GM18870 (cell line): ENCODE data around the gene OSBP2.

Source experiments
- ATAC-seq: cut with Tn5 transposase; IDR thresholded peaks from one replicate; pipeline ENCODE4 v1.9.1; 2021; ENCODE audit warnings: moderate library complexity; ENCODE audit not compliant: unreplicated experiment

OSBP2 gene

GRCh38 chr22:30876915-30877553 lies 182.4 kb downstream of the OSBP2 start:
- ATAC-seq = no peak

GRCh38 chr22:30877662-30878515 lies 183.2 kb downstream of the OSBP2 start:
- no peak for ATAC-seq

GRCh38 chr22:30878516-30879414 lies 184.1 kb downstream of the OSBP2 start:
- ATAC-seq = no peak

GRCh38 chr22:30879415-30879797 lies 184.7 kb downstream of the OSBP2 start:
- ATAC-seq = no peak

GRCh38 chr22:30880181-30880601 lies 185.5 kb downstream of the OSBP2 start:
- no peak for ATAC-seq

- ATAC-seq = no peak
These were observed 186.2 kb downstream of the OSBP2 start for GRCh38 chr22:30880847-30881246.

GRCh38 chr22:30881361-30882183 lies 186.9 kb downstream of the OSBP2 start:
- no peak for ATAC-seq

GRCh38 chr22:30882184-30882717 lies 187.6 kb downstream of the OSBP2 start:
- ATAC-seq = no peak

GRCh38 chr22:30882974-30883533 lies 188.4 kb downstream of the OSBP2 start:
- no peak for ATAC-seq

- ATAC-seq = no peak
These were observed 189.0 kb downstream of the OSBP2 start for GRCh38 chr22:30883586-30884145.

GRCh38 chr22:30884211-30885000 lies 189.7 kb downstream of the OSBP2 start:
- ATAC-seq = no peak

- ATAC-seq = no peak
These were observed 190.3 kb downstream of the OSBP2 start for GRCh38 chr22:30885001-30885366.

- no peak for ATAC-seq
These were observed 190.9 kb downstream of the OSBP2 start for GRCh38 chr22:30885591-30885990.

- no peak for ATAC-seq
These were observed 192.8 kb downstream of the OSBP2 start for GRCh38 chr22:30887453-30887852.

GRCh38 chr22:30887861-30888260 lies 193.2 kb downstream of the OSBP2 start:
- ATAC-seq = no peak

- ATAC-seq = no peak
These were observed 194.8 kb downstream of the OSBP2 start for GRCh38 chr22:30889268-30889995.

GRCh38 chr22:30889996-30890480 lies 195.4 kb downstream of the OSBP2 start:
- ATAC-seq = no peak
